NCI-H2107 treated with DMSO at 0.1 percent for 48 hours (cell line): ENCODE data around the gene IGSF9.

Experiments used
- DNase-seq: peaks from one replicate; lab custom pipeline; 2025; ENCODE audit not compliant: unreplicated experiment; lab: John Stamatoyannopoulos, UW

The IGSF9 gene, protein sequence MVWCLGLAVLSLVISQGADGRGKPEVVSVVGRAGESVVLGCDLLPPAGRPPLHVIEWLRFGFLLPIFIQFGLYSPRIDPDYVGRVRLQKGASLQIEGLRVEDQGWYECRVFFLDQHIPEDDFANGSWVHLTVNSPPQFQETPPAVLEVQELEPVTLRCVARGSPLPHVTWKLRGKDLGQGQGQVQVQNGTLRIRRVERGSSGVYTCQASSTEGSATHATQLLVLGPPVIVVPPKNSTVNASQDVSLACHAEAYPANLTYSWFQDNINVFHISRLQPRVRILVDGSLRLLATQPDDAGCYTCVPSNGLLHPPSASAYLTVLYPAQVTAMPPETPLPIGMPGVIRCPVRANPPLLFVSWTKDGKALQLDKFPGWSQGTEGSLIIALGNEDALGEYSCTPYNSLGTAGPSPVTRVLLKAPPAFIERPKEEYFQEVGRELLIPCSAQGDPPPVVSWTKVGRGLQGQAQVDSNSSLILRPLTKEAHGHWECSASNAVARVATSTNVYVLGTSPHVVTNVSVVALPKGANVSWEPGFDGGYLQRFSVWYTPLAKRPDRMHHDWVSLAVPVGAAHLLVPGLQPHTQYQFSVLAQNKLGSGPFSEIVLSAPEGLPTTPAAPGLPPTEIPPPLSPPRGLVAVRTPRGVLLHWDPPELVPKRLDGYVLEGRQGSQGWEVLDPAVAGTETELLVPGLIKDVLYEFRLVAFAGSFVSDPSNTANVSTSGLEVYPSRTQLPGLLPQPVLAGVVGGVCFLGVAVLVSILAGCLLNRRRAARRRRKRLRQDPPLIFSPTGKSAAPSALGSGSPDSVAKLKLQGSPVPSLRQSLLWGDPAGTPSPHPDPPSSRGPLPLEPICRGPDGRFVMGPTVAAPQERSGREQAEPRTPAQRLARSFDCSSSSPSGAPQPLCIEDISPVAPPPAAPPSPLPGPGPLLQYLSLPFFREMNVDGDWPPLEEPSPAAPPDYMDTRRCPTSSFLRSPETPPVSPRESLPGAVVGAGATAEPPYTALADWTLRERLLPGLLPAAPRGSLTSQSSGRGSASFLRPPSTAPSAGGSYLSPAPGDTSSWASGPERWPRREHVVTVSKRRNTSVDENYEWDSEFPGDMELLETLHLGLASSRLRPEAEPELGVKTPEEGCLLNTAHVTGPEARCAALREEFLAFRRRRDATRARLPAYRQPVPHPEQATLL

DNA sequence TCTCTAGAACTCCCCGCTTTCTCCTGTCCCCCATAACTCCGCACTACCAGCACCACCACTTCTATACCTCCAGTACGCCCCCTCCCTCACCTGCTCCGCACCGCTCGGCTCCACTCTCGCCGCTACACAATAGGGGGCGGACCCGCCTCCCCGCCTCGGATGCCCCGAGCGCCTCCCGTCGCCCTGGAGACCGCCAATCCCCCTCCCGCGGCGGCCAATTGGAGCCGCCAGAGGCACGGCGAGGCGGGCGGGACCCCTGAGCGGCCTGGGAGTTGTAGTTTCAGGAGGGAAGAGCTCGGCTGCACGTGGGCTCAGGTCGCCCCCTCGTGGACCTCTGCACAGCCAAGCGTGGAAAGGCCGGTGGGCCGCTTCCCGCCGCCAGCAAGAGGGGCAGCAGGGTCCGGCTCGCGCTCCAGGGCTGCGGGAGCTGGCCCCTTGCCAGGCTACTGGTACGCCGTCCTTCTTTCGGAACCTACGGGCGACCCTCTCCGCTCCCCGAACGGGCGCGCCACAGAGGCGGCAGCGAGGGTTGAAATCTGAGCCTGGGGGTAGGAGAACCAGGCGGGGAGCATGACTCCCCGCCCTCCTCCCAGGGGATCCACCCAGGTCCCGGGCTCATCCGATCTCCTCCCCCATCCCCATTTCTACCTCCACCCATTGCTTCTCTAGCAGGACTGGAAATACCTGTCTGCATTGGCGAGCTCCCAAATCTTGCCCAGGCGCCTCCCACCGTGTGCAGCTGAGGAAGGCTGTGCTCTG is at the start of gene IGSF9:
Gene IGSF9 (minus strand): TSS at position 131 of the 759 bp plus-strand sequence. CDS start 2,159 bp downstream, outside the sequence.
- DNase-seq: peak; percentile 85

DNA sequence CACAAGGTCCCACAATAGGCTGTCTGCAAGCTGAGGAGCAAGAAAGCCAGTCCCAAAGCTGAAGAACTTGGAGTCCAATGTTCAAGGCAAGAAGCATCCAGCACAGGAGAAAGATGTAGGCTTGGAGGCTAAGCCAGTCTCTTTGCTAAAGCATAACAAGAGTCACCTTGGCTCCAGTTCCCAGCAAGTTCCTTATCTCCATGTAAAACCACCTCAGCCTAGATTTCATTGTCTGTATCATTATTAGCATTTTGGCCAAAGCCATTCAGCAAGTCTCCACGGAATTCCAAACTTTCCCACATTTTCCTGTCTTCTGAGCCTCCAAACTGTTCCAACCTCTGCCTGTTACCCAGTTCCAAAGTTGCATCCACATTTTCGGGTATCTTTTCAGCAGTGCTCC is 49.5 kb upstream of the IGSF9 start:
- no peak for DNase-seq

DNA sequence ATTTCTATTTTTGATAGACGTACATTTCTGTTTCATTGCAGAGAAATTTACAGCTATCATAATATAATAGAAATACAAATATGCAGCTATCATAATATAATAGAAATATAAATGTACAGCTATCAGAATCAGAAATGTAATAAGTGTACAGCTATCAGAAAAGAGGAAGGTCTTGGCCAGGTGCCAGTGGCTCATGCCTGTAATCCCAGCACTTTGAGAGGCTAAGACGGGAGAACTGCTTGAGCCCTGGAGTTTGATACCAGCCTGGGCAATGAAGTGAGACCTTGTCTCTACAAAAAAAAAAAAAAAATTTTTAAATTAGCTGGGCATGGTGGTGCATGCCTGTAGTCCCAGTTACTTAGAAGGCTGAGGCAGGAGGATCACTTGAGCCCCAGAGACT is 48.5 kb upstream of the IGSF9 start:
- DNase-seq: no peak

DNA sequence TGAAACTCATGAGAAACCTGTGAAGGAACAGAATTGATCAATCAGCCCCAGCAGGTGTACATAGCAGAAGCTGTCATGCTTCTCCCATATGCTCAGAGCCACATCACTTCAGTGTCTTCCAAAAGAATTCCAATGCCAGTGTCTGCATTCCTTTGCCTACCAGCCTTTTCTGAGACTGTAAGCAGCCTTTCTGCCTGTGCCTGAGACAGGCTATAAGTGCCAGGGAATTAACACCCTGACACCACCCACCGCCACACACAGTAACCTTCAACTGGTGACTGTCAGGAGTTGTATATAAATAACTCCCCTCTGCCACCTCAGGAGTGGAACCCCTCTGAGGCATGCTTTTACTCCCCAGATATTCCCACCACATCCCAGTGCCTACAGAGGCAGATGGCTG is 46.7 kb upstream of the IGSF9 start:
- DNase-seq: no peak

DNA sequence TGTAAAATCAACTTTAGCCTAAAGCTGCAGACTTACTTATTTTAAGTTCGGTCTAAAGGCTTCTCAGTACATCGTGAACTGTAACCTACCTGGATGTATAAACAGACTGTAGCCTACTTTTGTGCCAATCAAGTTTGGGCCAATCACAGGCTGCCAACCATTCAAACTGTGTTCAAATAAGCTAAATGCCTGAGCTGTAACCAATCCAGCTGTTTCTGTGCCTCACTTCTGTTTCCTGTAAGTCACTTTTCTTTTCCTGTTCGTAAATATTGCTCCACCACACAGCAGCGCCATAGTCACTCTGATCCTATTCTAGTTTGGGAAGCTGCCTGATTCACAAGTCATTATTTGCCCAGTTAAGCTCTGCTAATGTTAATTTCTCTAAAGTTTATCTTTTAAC is 46.1 kb upstream of the IGSF9 start:
- DNase-seq: no peak

DNA sequence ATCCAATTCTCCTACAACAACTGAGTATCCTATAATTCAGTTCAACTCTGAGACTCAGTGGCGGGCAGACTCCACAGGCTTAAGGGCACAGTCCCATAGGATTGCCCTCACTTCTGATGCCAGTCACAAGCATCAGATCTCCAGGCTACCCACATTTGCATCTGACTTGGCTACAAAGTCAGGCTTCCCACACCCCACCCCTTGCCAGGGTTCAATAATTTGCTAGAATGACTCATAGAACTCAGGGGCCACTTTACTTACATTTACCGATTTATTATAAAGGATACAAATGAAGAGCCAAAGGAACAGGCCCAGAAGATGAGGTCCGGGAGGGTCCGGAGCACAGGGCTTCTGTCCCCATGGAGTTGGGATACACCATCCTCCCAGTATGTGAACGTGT is 44.6 kb upstream of the IGSF9 start:
- no peak for DNase-seq

DNA sequence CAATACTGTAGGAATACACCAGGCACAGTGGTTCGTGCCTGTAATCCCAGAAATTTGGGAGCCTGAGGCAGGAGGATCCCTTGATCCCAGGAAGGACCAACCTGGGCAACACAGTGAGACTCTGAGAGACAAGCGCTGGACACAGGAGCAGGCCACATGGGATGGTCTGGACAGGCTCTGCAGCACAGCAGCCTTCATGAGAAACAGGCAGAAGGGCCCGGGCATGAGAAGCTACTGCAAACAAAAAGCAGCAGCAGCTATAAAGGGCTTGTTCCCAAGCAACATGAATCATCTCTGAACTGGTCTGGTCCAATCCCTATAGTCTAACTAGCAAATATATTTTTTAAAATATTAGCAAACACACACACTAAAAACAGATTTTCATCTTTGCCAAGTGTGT is 44.2 kb upstream of the IGSF9 start:
- no peak for DNase-seq

DNA sequence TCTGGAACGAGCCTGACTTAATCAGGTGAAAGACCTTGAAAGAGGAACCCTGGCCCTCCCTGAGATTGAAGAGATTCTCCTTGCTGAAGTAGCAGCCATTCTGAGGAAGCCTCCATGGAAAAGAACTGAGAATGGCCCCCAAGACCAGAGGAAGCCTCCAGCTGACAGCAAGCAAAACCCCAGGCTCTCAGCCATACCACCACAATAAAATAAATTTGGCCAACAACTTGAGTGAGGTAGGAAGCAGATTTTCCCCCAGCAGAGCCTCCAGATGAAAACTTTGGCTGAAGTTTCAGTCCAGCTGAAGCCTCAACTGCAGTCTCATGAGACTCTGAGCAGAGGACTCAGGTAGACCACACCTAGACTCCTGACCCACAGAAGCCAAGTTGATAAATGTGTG is 42.6 kb upstream of the IGSF9 start:
- no peak for DNase-seq

DNA sequence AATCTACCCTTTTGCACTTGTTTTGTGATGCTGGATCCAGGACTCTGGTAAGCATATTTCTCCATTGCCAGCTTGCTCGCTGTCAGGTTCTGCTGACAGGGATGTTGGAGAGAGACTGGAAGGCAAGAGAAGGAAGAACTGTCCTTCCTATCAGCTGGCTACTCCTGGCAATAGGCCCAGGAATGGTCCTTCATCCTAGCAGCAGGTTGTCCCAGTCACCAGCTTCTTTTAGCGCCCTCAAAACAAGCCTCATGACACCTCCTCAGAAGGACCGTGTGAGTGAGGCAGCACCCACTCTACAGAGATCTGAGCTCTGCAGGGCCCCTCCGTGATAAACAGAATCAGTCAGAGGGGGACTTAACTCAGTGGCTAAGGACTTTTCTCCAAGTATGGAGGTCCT is 41.8 kb upstream of the IGSF9 start:
- no peak for DNase-seq

DNA sequence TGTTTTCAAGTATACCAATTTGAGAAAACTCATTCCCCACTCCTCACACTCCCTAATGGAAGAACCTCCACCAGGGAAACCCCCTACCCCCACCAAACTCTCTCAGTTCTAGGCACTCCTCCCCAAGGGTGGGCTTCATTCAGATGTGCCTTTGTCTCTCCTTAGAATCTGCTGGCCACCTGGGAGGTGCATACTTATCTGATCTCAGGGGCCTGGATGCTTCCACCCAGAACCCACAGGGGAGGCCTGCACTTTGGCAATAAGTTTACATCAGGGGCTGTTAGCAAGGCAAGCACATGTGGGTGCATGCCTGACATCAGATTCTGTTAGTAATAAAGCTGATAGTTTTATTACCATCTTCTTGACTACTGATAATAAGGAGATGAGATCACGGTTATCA is 41.1 kb upstream of the IGSF9 start:
- DNase-seq: no peak

DNA sequence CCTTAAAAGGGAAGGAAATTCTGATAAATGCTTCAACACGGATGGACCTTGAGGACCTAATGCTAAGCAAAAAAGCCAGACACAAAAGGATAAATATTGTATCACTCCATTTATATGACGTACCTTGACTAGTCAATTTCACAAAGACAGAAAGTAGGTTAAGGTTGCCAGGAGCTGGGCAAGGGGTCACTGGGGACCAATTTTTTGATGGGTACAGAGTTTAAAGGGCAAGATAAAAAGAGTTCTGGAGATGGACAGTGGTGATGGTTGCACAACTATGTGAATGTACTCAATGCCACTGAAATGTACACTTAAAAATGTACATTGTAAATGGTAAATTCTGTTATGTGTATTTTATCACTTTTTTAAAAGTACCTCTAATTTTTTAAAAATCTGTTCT is 40.7 kb upstream of the IGSF9 start:
- DNase-seq: no peak

DNA sequence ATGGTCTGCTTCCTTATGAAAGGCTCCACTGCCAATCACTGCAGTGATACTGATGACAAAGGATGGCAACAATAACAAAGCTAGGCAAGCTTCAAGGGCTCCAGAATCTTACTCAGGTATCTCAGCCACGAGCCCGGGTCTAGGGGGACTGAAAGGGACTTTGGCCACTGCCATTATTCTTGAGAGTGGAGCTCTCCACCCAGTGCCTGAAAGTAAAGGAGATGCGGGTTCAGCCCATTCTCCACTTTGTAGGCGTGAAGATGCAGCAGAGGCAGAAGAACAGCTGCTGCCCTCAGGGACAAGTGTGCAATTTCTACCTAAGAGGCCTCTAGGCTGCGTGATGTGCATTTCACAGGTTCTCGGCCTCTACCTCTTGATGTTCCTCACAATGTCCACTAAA is 40.1 kb upstream of the IGSF9 start:
- no peak for DNase-seq

DNA sequence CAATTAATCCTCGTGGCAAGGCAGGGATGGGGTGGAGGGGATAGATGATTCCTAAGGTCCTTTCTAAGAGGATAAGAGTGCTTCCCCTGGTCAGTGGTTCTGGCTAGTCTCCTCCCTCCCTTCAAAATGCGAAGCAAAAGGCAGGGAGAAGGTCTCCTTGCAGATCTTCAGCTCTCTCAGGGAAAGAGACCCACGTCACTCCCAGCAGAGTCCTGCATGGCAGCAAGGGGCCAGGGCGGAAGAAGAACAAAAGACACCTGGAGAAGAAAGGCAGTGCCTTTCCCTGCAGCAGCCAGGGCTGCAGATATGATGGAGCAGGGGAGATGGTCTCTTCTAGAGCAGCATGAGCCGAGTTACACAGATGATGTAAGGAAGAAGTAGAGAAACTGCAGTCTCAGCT is 38.3 kb upstream of the IGSF9 start:
- no peak for DNase-seq

DNA sequence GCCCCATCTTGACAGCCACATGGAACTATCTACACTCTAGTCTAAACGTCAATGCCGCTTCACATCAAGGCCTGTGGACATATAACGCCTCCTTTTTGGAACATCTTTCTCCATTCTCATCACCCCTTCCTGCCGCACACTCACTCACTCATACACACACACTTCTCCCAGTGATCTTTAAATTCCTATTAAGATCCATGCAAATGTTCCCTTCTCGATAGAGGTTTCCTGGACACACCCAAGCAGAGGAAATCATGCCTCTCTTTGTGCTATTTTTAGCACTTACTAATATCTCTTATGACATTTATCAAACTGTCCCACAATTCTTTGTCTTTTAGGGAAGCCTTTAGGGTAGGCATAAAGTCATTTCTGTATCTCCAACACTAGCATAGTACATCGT is 36.9 kb upstream of the IGSF9 start:
- DNase-seq: no peak

DNA sequence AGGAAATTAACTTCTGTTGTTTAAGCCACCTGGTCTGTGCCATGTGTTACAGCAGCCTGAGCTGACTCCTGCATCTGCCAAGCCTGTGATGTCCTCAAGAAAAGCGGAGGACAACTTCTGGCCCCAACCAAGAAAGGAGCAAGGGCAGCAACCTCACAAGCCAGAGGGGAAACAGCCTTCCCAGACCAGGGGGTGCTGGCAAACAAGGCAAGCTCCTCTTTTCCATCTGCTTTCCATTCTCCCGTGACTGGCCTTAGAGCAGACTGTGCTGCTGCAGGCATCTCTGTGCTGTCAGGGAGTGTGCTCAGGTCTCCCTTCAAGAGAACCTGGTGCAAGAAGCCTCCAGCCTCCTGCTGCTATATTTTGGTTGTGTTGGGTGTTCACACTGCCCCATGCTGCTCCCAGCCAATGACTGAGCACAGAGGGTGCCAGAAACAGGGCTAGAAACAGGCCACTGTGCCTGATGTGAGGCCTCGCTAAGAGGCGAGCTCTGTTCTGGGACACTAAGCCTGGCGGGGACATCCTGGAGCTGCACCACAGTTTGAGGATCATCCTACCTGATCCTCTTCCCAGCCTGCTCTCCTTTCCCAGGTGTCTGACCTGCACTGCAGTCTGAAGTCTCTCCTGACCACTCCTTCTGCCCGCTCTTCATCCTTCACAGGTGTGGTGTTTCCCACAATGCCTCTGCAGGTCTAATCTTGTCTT is 36.1 kb upstream of the IGSF9 start:
- no peak for DNase-seq

DNA sequence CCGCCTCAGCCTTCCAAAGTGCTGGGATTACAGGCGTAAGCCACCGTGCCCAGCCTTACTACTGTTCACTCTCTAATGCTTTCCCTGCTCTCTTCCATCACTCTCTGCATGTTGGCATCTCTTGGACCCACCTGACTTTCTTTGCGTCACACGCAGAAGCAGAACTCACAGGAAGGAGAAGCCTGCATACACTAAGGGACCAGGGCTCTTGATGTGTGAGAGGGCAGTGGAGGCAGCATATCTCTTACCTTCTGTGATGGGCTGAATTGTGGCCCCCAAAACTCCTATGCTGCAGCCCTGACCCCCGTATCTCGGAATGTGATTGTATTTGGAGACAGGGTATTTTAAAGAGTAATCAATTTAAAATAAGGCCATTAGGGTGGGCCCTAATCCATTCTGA is 35.4 kb upstream of the IGSF9 start:
- no peak for DNase-seq

DNA sequence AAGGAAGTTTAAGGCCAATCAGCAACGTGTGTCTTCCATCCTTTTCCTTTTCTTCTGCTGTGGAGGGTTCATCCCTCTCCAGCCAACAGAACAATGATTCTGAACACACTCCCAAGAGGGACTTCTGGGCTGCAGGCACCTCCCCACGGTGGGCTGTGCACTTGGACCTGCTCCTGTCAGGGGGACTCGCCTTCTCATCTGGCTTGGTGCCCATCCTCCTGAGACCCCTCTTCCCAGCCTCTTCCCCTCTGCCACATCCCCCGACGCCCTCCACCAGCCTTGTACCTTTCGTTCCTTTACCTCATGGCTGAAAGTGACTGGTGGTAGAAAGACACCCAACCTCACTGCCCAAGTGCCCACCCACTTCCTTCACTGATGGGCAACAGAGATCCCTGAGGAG is 34.7 kb upstream of the IGSF9 start:
- DNase-seq: no peak

DNA sequence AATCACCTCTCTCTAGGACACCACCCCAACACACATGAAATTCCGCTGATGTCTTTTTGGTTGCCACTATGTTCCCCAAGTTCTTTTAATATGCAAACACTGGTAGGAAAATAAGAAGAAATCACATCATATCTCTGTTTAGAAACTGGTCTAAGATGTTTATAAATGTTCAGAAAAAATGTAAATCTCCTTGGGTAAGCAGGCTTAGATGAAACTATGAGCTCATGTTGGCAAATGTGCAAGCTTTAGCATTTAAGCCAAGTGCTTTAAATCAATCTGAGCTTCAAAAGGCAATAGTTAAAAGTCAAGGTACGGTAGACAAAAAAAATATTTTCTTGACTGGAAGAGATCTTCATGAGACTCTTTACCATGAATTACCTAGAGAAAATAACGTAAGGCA is 33.8 kb upstream of the IGSF9 start:
- DNase-seq: no peak

DNA sequence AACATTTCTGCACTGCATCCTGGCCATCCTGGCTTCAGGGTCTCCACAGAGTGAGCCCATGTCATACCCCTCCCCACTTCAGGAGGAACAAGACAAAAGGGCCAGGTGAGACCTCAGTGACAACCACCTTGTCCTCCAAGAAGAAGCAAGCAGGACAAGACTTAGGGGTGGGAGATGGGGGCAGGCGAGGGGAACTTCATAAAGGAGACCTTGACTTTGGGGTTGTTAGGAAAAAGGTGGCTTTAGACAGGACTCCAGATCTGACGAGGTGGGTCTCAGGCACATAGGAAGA is 32.6 kb upstream of the IGSF9 start:
- no peak for DNase-seq

DNA sequence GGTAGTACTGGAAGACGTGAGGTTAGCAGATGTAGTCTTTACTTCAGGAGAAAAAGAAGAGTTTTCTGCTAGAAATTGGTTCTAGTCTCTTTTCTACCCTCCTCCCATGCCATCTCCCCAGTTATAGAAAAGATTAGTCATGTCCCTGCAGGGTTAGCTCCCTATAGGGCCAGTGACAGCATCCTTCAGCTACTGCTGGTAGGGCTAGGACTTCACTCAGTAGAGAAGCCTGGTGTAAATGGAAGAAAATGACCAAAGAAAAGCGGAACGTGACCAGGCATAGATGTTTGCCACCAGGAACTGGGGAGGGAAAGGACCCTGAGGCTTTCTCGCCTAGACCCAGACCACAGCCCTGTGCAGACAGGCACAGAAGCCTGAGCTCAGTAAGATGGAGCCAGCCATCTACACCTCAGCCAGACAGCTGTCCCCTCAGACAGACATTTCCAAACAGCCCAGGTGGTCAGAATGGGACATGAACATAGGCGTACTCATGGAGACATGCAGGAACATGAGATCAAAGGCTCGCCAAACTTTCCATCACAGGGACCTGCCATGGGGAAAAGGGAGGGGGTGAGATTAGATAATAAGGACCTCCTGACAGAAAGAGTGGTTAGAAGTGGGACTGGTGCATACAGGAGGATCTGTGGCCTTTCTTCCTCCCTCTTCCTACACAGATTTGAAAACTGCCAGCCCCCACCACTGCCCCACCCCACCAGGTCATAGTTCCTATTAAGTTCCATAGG is 32.1 kb upstream of the IGSF9 start:
- no peak for DNase-seq
